Activated CD4-positive, alpha-beta T cell treated with anti-CD3 and anti-CD28 coated beads, Interleukin-10, Interleukin-2, amounts not matched to agents 100 ng/mL and 50 ng/mL, durations not matched to agents 16 hours and 8 hours (primary cell): ENCODE measurements around the gene ADCYAP1R1.

Experiments
- DNase-seq: peaks from one replicate; pipeline ENCODE4 v3.0.0-alpha.2; 2020

ADCYAP1R1 gene

GRCh38 chr7:31069860-31070555 lies 17.9 kb downstream of the ADCYAP1R1 start:
- DNase-seq = no peak

GRCh38 chr7:31070991-31071644 lies 19.0 kb downstream of the ADCYAP1R1 start:
- no peak for DNase-seq

GRCh38 chr7:31071645-31072029 lies 19.5 kb downstream of the ADCYAP1R1 start:
- no peak for DNase-seq

GRCh38 chr7:31073326-31074119 lies 21.4 kb downstream of the ADCYAP1R1 start:
- no peak for DNase-seq

GRCh38 chr7:31074120-31074383 lies 21.9 kb downstream of the ADCYAP1R1 start:
- DNase-seq = no peak

- DNase-seq = no peak
These were observed 22.4 kb downstream of the ADCYAP1R1 start for GRCh38 chr7:31074403-31075085.

- no peak for DNase-seq
These were observed 22.9 kb downstream of the ADCYAP1R1 start for GRCh38 chr7:31075086-31075405.

- DNase-seq = no peak
These were observed 23.9 kb downstream of the ADCYAP1R1 start for GRCh38 chr7:31076051-31076450.

GRCh38 chr7:31076641-31077310 lies 24.7 kb downstream of the ADCYAP1R1 start:
- DNase-seq = no peak

- DNase-seq = no peak
These were observed 25.6 kb downstream of the ADCYAP1R1 start for GRCh38 chr7:31077484-31078362.

- no peak for DNase-seq
These were observed 26.4 kb downstream of the ADCYAP1R1 start for GRCh38 chr7:31078363-31078990.

GRCh38 chr7:31079126-31079823 lies 27.2 kb downstream of the ADCYAP1R1 start:
- DNase-seq = no peak

GRCh38 chr7:31079824-31080511 lies 27.9 kb downstream of the ADCYAP1R1 start:
- no peak for DNase-seq

GRCh38 chr7:31080763-31081162 lies 28.7 kb downstream of the ADCYAP1R1 start:
- DNase-seq = no peak

GRCh38 chr7:31082017-31082416 lies 29.9 kb downstream of the ADCYAP1R1 start:
- no peak for DNase-seq

GRCh38 chr7:31082447-31082846 lies 30.3 kb downstream of the ADCYAP1R1 start:
- no peak for DNase-seq

- no peak for DNase-seq
These were observed 31.2 kb downstream of the ADCYAP1R1 start for GRCh38 chr7:31083210-31083786.

- no peak for DNase-seq
These were observed 32.1 kb downstream of the ADCYAP1R1 start for GRCh38 chr7:31084226-31084625.

- no peak for DNase-seq
These were observed 35.2 kb downstream of the ADCYAP1R1 start for GRCh38 chr7:31087351-31087750.

GRCh38 chr7:31091924-31092434 lies 39.9 kb downstream of the ADCYAP1R1 start:
- no peak for DNase-seq
